K562 (cell line): ENCODE results near the gene RFT1. TPM values are rescaled to one million over a fixed set of nuclear protein-coding genes. Genes with fewer than 3 reads are reported as not detected.

ENCODE experiments used
- ATAC-seq: fragments of 200-7000 bp; cut with Tn5 transposase; 3 replicates; pipeline ENCODE4 v1.9.1; 2020; ENCODE audit warnings: moderate library complexity
- BruUV-seq: library from RNA; stranded (reverse); fragments of 400-500 nt; replicated peaks from 2 replicates; lab custom pipeline; 2021; lab: Mats Ljungman, UMichigan
- CTCF ChIA-PET: fragments of 300-600 bp; formaldehyde crosslinking; extraction: SDS; loops from one replicate; lab custom pipeline; 2021; ENCODE audit warnings: low intra/inter-chr PET ratio; lab: Yijun Ruan, JAX
- POLR2A ChIA-PET: fragments of 300-600, 350-650 bp; sonication (Branson Sonifier 250); formaldehyde crosslinking; extraction: SDS; loops from one replicate; lab custom pipeline; 2021; ENCODE audit warnings: antibody characterized with exemption, inconsistent platforms; lab: Yijun Ruan, JAX
- DNase-seq, 4 experiments: peaks; one replicate each; pipeline versions ENCODE4 v3.0.0 to v3.0.0-alpha.2; 2011 to 2018; ENCODE audit warnings: low spot score in 3 of 4, mixed read lengths in 3 of 4; ENCODE audit errors: extremely low read depth in 1 of 4
- FAIRE-seq: peaks from 2 replicates; lab custom pipeline; 2011; peaks lifted over from hg19 to GRCh38; lab: Jason Lieb, UNC
- H2AFZ ChIP-seq: 2 replicates; pipeline ENCODE4 v1.6.0; 2011; ENCODE audit warnings: low read depth, low read length, control low read depth, inconsistent platforms
- H3K27ac ChIP-seq: fragments of 200-600 bp; 3 replicates; pipeline ENCODE4 v1.8.0; 2011; ENCODE audit warnings: low read depth, mild to moderate bottlenecking, control low read depth, inconsistent platforms, low read length, moderate library complexity, mixed read lengths; ENCODE audit errors: extremely low read depth
- H3K27me3 ChIP-seq, 2 experiments: fragments of 300-600 bp in 1 of 2; 2 replicates in 1 of 2; 3 replicates in 1 of 2; pipeline versions ENCODE4 v1.6.0 to v1.8.0; 2011; ENCODE audit warnings: inconsistent platforms in 2 of 2, low read length in 2 of 2, mild to moderate bottlenecking in 1 of 2, mixed read lengths in 1 of 2, moderate library complexity in 1 of 2; ENCODE audit not compliant: control insufficient read depth in 2 of 2, insufficient read depth in 2 of 2
- H3K36me3 ChIP-seq: fragments of 300-600 bp; 3 replicates; pipeline ENCODE4 v1.8.0; 2011; ENCODE audit warnings: mild to moderate bottlenecking, low read length, inconsistent platforms; ENCODE audit not compliant: control insufficient read depth, insufficient read depth
- H3K4me1 ChIP-seq, 2 experiments: fragments of 200-600 bp in 1 of 2; replicated peaks in 1 of 2; 2 replicates in 1 of 2; 3 replicates in 1 of 2; pipeline versions ENCODE4 v1.5.1 to v1.8.0; 2011; ENCODE audit warnings: inconsistent platforms in 2 of 2, low read length in 2 of 2, mild to moderate bottlenecking in 1 of 2, mixed read lengths in 1 of 2, moderate library complexity in 1 of 2; ENCODE audit not compliant: control insufficient read depth in 2 of 2, insufficient read depth in 2 of 2
- H3K4me2 ChIP-seq: 2 replicates; pipeline ENCODE4 v1.6.1; 2011; ENCODE audit warnings: low read length, control low read depth, inconsistent platforms, mixed read lengths; ENCODE audit not compliant: insufficient read depth
- H3K4me3 ChIP-seq: fragments of 200-600 bp; sonication (generic), shearing (Covaris generic); 2 replicates; pipeline ENCODE4 v1.5.1; 2016; ENCODE audit warnings: control low read depth, inconsistent platforms
- H3K79me2 ChIP-seq: fragments of 200-600 bp; 3 replicates; pipeline ENCODE4 v1.8.0; 2011; ENCODE audit warnings: low read length, inconsistent platforms; ENCODE audit not compliant: control insufficient read depth, insufficient read depth
- H3K9ac ChIP-seq, 2 experiments: 2 replicates each; pipeline versions ENCODE4 v1.6.0 to v1.6.1; 2011; ENCODE audit warnings: low read depth in 2 of 2, low read length in 2 of 2, control low read depth in 1 of 2, inconsistent platforms in 1 of 2, mild to moderate bottlenecking in 1 of 2, mixed read lengths in 1 of 2; ENCODE audit not compliant: insufficient read depth in 1 of 2
- H3K9me1 ChIP-seq: one replicate; pipeline ENCODE4 v1.6.0; 2011; ENCODE audit warnings: inconsistent platforms, mild to moderate bottlenecking, low read length, moderate library complexity; ENCODE audit not compliant: control insufficient read depth, insufficient read depth
- H3K9me3 ChIP-seq: replicated peaks from 2 replicates; pipeline ENCODE4 v1.5.1; 2011; ENCODE audit warnings: low read depth, low read length, inconsistent platforms; ENCODE audit not compliant: control insufficient read depth, insufficient read depth
- H4K20me1 ChIP-seq: replicated peaks from 2 replicates; pipeline ENCODE4 v1.6.1; 2011; ENCODE audit warnings: low read length, inconsistent platforms, mixed read lengths; ENCODE audit not compliant: control insufficient read depth, insufficient read depth
- ESRRA ChIP-seq: fragments of 450-650 bp; IDR thresholded peaks from 2 replicates; pipeline ENCODE4 v1.6.1; 2014; ENCODE audit warnings: low read depth, mild to moderate bottlenecking, moderate library complexity, borderline replicate concordance
- FIP1L1 ChIP-seq: fragments of 200-400 bp; formaldehyde crosslinking; IDR thresholded peaks from 2 replicates; pipeline ENCODE4 v1.6.1; 2018; ENCODE audit warnings: mild to moderate bottlenecking, low read depth, low read length; ENCODE audit not compliant: poor library complexity, severe bottlenecking
- HDAC8 ChIP-seq: fragments of 450-650 bp; IDR thresholded peaks from 2 replicates; pipeline ENCODE4 v1.6.1; 2016; ENCODE audit warnings: mild to moderate bottlenecking, missing genetic modification characterization, moderate library complexity, missing compliant biosample characterization
- ILF3 ChIP-seq: fragments of 450-650 bp; IDR thresholded peaks from 2 replicates; pipeline ENCODE4 v1.6.1; 2018; ENCODE audit warnings: antibody characterized with exemption, mild to moderate bottlenecking, moderate library complexity, borderline replicate concordance
- KLF10 ChIP-seq: fragments of 250-450 bp; sonication (Bioruptor Pico); IDR thresholded peaks from 2 replicates; pipeline ENCODE4 v1.6.1; 2021; ENCODE audit warnings: matching md5 sums
- NFE2L1 ChIP-seq: fragments of 450-650 bp; IDR thresholded peaks from 2 replicates; pipeline ENCODE4 v1.6.1; 2016; ENCODE audit warnings: missing genetic modification characterization, low read depth, mild to moderate bottlenecking, missing compliant biosample characterization, moderate library complexity, borderline replicate concordance
- NR2F6 ChIP-seq: fragments of 450-650 bp; formaldehyde crosslinking; IDR thresholded peaks from 2 replicates; pipeline ENCODE4 v1.4.0; 2020; ENCODE audit warnings: mild to moderate bottlenecking
- POU5F1 ChIP-seq: fragments of 150-350 bp; IDR thresholded peaks from 2 replicates; pipeline ENCODE4 v1.6.1; 2014; ENCODE audit warnings: borderline replicate concordance, low read length, low read depth, mild to moderate bottlenecking; ENCODE audit not compliant: partially characterized antibody
- RBM34 ChIP-seq: fragments of 200-400 bp; formaldehyde crosslinking; IDR thresholded peaks from 2 replicates; pipeline ENCODE4 v1.6.1; 2018; ENCODE audit warnings: low read length, borderline replicate concordance; ENCODE audit not compliant: insufficient read depth
- TARDBP ChIP-seq: fragments of 450-650 bp; IDR thresholded peaks from 2 replicates; pipeline ENCODE4 v1.6.1; 2016
- U2AF1 ChIP-seq: fragments of 200-400 bp; formaldehyde crosslinking; optimal IDR thresholded peaks from 2 replicates; pipeline ENCODE3; 2017; ENCODE audit warnings: mild to moderate bottlenecking, low read depth, low read length, moderate library complexity
- ZBED1 ChIP-seq: IDR thresholded peaks from 2 replicates; pipeline ENCODE4 v1.6.1; 2014
- ZBTB8A ChIP-seq: fragments of 450-650 bp; IDR thresholded peaks from 2 replicates; pipeline ENCODE4 v1.6.1; 2018; ENCODE audit warnings: mild to moderate bottlenecking, moderate library complexity; ENCODE audit not compliant: partially characterized antibody
- ZNF217 ChIP-seq: sonication (generic); formaldehyde crosslinking; IDR thresholded peaks from 2 replicates; pipeline ENCODE4 v1.8.0; 2022; ENCODE audit warnings: mild to moderate bottlenecking, missing genetic modification reagents
- ZNF408 ChIP-seq: fragments of 250-450 bp; sonication (Bioruptor Pico); IDR thresholded peaks from 2 replicates; pipeline ENCODE4 v1.4.0; 2020; ENCODE audit warnings: low read depth, mild to moderate bottlenecking, moderate library complexity
- ZNF780A ChIP-seq: fragments of 250-450 bp; sonication (Bioruptor Pico); IDR thresholded peaks from 2 replicates; pipeline ENCODE4 v1.5.0; 2021; ENCODE audit warnings: mild to moderate bottlenecking
- WGBS: fragments of 100-300 bp; shearing (Covaris generic); methylation state at CpG from one replicate; pipeline ENCODE4 v1.1.6; 2016; ENCODE audit warnings: low coverage, mixed read lengths; ENCODE audit not compliant: insufficient coverage; ENCODE audit errors: missing lambda C conversion rate; 5-methylcytosine and 5-hydroxymethylcytosine counted together
- in situ Hi-C: fragments of 300-500 bp; cut with MboI; formaldehyde crosslinking; loops from 4 replicates; pipeline ENCODE4 v1.15.0; 2018; ENCODE audit warnings: inconsistent platforms, mixed read lengths
- intact Hi-C: fragments of 100-400 bp; cut with micrococcal nuclease; formaldehyde crosslinking; loops from 2 replicates; pipeline ENCODE4 v1.14.2; 2022
- polyA plus RNA-seq, 8 experiments: library from polyadenylated mRNA; depleted of rRNA in 4 of 8; stranded (reverse) in 5 of 8; unstranded in 3 of 8; fragments of >200 nt; fragmentation: Nextera tagmentation in 2 of 8; fragmentation: Illumina TruSeq in 1 of 8; extraction: Ambion mirVana in 2 of 8; extraction: Trizol in 1 of 8; gene quantifications; 2 replicates each; pipeline versions ENCODE4 v1.2.1 to v1.2.3, GENCODE V29; 2011 to 2014; ENCODE audit warnings: inconsistent platforms in 1 of 8, missing spikeins in 1 of 8
- total RNA-seq, 7 experiments: library from RNA; depleted of rRNA in 6 of 7; stranded (reverse); fragments of >200 nt in 6 of 7; fragmentation: Illumina TruSeq in 2 of 7; extraction: Trizol in 2 of 7; gene quantifications; 2 replicates each; pipeline versions ENCODE4 v1.2.1 to v1.2.3, GENCODE V29; 2011 to 2021; ENCODE audit warnings: low replicate concordance in 1 of 7
- TF ChIP-seq, protein P1 (sequence below), 2 experiments: IDR thresholded peaks; 2 replicates each; pipeline ENCODE4 v1.6.1; 2012; ENCODE audit warnings: improper control_type of control experiment in 2 of 2, low read depth in 2 of 2, low read length in 2 of 2, borderline replicate concordance in 1 of 2

RFT1 gene
- total and polyA plus RNA-seq, 9 of the 15 experiments (the other 6 are each of a cell fraction or from before 2014, with no cell fraction given), result 4.4 to 23.8 (median 8.9) TPM

DNA sequence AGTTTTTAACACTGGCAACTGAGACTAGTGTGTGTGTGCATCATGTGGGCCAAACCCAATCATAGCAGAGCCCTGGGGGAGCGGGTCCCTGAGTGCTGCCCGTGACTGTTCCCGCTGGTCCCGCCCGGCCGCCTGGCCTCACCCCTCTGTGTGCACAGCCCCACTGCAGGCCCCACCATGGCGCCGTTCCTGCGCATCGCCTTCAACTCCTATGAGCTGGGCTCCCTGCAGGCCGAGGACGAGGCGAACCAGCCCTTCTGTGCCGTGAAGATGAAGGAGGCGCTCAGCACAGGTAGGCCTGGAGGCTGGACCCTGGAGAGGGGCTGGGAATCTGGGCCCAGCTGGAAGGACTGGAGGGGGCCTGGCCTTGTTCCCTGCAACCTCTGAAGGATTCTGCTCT, 48.0 kb upstream of the RFT1 start:
- BruUV-seq, result no TSS peak
- FAIRE-seq (no peak), ATAC-seq (no peak), DNase-seq (no peak)
- ChIA-PET POLR2A (no interaction called here), CTCF (no interaction called here)
- WGBS, result 91% methylated on average over 7 of the region's 15 CpGs
- Histone ChIP-seq H4K20me1 (no peaks in the 10 kb centered on the region; the same call in none of the 2 replicates), H3K4me3 (no peak overlapping the region), H3K9ac (no peak overlapping the region), H3K4me1 (peaks cover 0 to 5% of the 10 kb centered on the region in 2 experiments; a peak in 1 of 5 replicates), H3K36me3 (peaks cover 13% of the 10 kb centered on the region; the same call in 1 of the 3 replicates), H3K79me2 (no peaks in the 10 kb centered on the region), H3K27ac (no peak overlapping the region), H3K4me2 (no peak overlapping the region), H3K9me3 (no peaks in the 10 kb centered on the region), H3K9me1 (no peaks in the 10 kb centered on the region), H3K27me3 (no peaks in the 10 kb centered on the region), H2AFZ (no peak overlapping the region)
- in situ Hi-C loops (no loop called here), intact Hi-C loops (no loop called here)
- TF ChIP-seq ILF3 (no peak), TARDBP (no peak), NR2F6 (CRISPR knock-in tag) (no peak), KLF10 (no peak), NFE2L1 (tag) (no peak), ZBED1 (no peak), ZNF780A (CRISPR knock-in tag) (no peak), U2AF1 (no peak), ZNF408 (CRISPR knock-in tag) (no peak), FIP1L1 (no peak), ZNF217 (no peak), ZBTB8A (no peak), RBM34 (no peak), ESRRA (no peak), POU5F1 (no peak), HDAC8 (no peak)
- TF ChIP-seq, protein P1, sequence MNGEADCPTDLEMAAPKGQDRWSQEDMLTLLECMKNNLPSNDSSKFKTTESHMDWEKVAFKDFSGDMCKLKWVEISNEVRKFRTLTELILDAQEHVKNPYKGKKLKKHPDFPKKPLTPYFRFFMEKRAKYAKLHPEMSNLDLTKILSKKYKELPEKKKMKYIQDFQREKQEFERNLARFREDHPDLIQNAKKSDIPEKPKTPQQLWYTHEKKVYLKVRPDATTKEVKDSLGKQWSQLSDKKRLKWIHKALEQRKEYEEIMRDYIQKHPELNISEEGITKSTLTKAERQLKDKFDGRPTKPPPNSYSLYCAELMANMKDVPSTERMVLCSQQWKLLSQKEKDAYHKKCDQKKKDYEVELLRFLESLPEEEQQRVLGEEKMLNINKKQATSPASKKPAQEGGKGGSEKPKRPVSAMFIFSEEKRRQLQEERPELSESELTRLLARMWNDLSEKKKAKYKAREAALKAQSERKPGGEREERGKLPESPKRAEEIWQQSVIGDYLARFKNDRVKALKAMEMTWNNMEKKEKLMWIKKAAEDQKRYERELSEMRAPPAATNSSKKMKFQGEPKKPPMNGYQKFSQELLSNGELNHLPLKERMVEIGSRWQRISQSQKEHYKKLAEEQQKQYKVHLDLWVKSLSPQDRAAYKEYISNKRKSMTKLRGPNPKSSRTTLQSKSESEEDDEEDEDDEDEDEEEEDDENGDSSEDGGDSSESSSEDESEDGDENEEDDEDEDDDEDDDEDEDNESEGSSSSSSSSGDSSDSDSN (IDR thresholded peaks at IDR 0.05; ENCODE audit: borderline replicate concordance in 1 of 2, low read depth in 2 of 2, low read length in 2 of 2), result no peak
